GM18951 (cell line): ENCODE data around the gene WEE1.

Experiments used
- POLR2A ChIP-seq: IDR thresholded peaks from 4 replicates; pipeline ENCODE4 v1.6.1; 2011; ENCODE audit warnings: mild to moderate bottlenecking; ENCODE audit not compliant: insufficient read length, insufficient read depth; ENCODE audit errors: extremely low read depth
- in situ Hi-C: fragments of 300-500 bp; cut with MboI; formaldehyde crosslinking; loops from one replicate; pipeline ENCODE4 v1.12.0; 2022; ENCODE audit warnings: low sequenced_read_pairs, mixed read lengths, inconsistent platforms; ENCODE audit not compliant: unreplicated experiment

The WEE1 gene

GRCh38 chr11:9625728-9626127, 52.3 kb downstream of the WEE1 start:
- in situ Hi-C loops, result no loop called here

GRCh38 chr11:9626496-9627394, 53.3 kb downstream of the WEE1 start:
- in situ Hi-C loops, result no loop called here
- no peak for TF ChIP-seq POLR2A

More at GRCh38 chr11:9625728-9626127, 52.3 kb downstream of the WEE1 start:
- no peak for TF ChIP-seq POLR2A

GRCh38 chr11:9629064-9629463, 55.6 kb downstream of the WEE1 start:
- in situ Hi-C loops, result no loop called here
- TF ChIP-seq POLR2A, result no peak

- in situ Hi-C loops, result no loop called here
These were observed 60.2 kb downstream of the WEE1 start for GRCh38 chr11:9633679-9634078.

GRCh38 chr11:9636691-9637090, 63.2 kb downstream of the WEE1 start:
- in situ Hi-C loops, result no loop called here
- TF ChIP-seq POLR2A, result no peak

More at GRCh38 chr11:9633679-9634078, 60.2 kb downstream of the WEE1 start:
- TF ChIP-seq POLR2A, result no peak

- no peak for TF ChIP-seq POLR2A
These were observed 65.6 kb downstream of the WEE1 start for GRCh38 chr11:9639099-9639498.

More at GRCh38 chr11:9639099-9639498, 65.6 kb downstream of the WEE1 start:
- in situ Hi-C loops, result no loop called here
